SHP77 treated with DMSO at 0.1 percent for 48 hours (cell line): Measurements from ENCODE around the gene USE1.
A peak's percentile ranks its signal among the peaks of the same experiment; 100 is the strongest.

ENCODE experiments used
- DNase-seq: peaks from one replicate; lab custom pipeline; 2025; lab: John Stamatoyannopoulos, UW

USE1 gene

DNA sequence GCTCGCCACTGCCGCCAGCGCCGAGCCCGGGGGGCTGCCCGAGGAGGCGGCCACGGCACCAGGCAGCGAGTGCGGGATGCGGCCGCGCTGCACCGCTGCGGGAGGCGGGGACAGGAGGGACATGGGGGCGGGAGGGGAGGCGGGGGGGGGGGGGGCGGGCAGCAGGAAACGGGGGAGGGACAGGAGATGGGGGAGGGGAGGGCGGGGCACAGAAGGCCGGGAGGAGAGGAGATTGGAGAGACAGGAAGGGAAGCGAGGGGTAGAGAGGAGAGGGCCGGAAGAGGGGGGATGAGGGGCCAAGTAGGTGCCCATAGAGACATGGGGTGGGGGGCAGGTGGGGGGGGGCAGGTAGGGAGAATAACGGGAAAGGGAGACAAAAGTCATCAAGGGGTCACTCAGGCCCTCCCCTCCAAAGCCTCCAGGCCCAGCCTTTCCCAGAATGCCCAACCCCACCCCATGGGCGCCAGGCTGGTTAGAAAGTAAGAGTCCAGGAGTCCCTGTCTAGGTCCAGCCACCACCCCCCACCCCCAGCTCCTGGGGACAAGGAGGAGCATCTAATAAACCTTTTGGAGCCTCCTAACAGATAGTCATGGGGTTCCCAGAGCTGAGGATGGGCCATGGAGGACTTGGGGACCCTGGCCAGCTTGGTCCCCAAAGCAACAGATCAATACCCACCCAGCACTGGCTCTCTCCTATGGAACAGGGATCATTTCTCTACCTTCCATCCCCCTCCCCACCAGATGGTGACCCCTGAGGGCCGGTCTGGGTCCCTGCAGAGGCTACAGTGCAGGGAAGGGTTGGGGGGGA is 21.0 kb downstream of the USE1 start:
- peak; percentile 28 for DNase-seq

DNA sequence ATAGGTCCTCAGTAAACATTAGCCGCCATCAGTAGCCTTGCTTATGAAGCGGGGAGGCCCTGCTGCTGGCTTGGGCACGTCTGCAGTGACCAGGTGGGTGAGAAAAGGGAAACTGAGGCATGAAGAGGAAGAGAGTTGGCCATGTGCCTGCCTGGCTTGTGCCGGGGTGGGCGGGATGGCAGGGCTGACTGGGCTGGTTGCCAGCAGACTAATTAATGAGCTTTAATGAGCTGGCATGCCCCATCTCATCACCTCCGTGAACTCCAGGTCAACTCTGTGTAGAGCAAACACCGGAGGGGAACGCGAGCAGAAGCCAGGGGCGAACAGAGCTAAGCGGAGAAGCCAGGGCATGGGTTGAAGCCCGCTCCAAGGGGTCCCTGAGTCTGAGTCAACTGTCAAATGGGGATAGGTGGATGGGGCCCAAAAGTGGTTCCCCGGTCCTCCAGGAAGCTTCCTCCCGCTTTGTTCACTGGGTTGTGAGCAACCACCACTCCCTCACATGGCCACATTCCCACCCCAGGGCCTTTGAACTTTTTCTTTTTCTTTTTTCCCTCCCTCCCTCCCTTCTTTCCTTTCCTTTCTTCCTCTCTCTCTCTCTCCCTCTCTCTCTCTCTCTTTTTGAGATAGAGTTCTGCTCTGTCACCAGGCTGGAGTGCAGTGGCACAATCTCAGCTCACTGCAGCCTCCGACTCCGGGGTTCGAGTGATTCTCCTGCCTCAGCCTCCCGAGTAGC is 21.8 kb downstream of the USE1 start:
- DNase-seq: no peak

GRCh38 chr19:17237747-17238706 is 22.9 kb downstream of the USE1 start:
- no peak for DNase-seq

DNA sequence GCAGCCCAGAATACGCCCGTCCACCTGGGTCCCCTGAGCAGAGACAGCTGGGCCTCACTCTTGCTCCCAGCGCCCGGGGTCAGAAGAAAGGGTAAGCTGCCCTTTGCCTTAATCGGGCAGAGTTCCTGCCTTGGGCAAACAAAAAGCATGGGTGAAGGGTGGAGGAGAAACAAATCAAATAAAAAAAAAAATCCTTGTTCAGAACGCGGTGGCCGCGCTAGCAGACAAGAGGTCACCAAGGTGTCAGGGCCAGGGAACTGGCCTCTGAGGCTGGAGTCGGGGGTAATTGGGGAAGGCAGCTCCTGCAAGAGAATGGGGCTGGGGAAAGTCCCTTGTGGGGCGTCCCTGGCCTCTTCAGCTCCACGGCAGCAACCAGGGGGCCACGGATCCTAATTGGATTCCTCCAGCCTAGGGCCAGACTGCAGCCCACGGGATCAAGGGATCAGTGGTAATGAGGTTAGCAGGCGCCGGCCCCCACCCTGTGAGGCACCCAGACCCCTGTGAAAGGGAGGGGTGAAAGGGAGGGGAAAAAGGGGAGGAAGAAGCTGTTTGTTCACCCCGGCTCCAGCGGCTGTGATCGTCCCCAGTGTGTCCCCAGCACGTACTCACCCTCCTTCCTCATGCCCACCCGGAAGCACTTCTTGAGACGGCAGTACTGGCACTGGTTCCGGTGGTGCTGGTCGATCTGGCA is 25.1 kb downstream of the USE1 start:
- DNase-seq: no peak

DNA sequence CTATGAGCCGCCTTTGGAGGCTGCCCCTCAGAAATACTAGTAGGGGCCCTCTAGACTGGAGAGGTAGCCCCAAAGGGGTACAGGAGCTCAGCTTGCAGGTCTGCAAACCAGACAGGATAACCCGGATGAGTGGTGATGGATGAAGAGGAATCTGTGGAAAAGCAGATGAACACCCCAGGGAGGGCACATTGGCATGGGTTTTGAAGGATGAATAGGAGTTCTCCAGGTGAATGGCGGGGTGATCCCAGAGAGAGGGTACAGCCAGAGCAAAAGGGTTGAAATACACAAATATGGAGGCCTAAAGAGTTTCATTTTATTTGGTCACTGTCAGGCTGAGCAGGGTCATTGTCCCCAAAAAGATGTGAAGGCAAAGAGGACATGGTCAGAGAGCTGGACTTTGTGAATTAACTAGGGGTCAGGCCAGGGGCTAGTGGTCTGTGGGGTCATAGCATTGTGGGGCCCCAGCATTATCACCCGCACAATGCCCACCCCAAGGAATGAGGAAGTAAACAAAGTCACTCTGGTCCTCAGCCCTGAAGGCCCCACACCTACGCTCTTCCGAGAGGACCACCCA is 25.8 kb downstream of the USE1 start:
- DNase-seq: no peak

DNA sequence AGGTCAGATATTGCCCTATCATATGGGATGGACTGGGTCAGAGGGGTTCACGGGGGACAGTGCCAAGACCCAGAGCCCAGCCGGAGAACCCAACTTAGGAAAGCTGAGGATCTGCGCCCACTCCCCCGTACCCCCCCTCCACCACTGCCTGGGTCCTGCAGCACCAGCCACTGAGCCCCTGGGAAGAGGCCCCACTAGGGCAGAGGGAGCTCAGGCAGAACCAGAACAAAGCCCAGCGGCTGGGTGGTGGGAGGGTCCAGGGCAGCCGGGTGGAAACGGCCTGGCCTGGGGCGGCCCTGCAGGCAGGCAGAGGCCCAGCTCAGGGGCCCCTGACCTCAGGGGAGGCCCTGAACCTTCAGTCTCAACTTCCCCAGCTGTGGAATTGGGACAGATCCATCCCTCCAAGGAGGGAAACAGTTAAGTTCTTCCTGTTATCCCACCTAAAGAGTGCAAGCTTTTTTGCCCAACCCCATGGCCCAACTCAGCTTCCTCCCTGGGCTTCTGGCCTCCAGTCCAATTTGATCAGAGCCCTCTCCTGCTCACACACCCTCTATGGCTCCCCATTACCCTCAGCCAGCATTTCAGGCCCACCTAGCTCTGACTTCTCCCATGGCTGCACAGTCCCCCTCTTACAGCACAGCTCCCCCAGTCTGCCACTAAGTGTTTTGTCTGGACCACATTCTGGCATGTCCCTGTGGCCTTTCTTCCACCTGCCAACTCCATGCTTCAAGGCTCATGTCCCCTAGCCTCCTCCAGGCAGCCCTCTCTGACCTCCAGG is 27.5 kb downstream of the USE1 start:
- no peak for DNase-seq

GRCh38 chr19:17243211-17243829 is 28.2 kb downstream of the USE1 start:
- DNase-seq: no peak

DNA sequence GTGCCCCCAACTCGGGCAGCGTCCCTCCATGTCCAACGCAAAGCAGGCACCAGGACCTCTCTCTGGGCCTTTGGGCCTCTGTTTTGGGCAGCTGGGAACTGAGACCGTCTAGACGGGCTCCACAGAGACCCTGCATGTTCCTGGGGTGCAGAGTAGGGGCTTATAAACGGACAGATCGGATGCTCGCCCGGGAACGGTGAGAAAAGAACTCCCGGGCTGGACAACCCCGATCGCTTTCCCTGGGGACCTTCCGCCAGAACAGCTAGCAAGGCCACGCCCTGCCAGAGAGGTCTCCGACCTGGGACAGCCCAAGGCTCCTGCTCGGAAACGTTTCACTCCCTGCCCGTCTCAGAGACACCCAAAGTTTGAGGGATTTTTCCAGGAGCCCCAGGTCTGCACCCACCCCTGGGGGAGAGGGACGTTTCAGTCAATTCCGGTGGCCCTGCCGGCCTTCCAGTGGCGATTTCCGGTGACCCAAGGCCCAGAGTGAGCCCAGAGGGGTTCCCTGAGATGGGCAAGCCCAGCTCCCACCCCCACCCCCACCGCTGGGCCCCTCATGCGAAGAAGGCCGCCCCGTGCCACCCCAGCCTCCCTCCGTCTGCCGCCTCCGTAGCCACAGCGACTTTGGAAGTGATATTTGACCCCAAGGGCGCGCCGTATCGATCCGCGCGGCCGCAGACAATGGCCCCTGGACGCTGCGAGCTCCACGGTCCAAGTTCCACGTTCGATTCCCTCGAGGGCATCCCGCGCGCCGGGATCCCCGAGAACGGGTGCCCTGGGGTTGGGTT is 28.9 kb downstream of the USE1 start:
- DNase-seq: no peak

- DNase-seq: no peak
Measured at GRCh38 chr19:17244618-17245534, 29.7 kb downstream of the USE1 start.

DNA sequence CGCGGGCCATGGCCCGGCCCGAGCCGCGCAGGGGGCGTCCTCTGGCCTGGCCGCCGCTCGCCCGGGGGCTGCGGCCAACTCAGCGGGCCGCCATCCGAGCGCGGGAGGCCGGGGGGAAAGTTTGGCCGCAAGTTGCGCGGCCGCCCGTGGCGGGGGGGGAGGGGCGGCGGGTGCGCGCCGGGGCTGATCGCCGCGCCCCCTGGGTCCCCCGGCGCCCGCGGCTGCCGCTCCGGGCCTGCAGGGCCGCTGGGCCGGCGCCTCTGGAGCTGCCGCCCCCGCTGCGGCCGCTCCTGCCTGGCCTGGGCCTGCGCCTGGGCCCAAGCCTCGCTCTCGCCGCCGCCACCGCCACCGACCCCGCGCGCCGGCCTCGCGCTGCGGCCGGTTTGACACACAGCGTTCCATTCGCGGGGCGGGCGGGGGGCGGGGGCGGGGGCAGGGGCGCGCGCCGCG is 30.4 kb downstream of the USE1 start, which contains the start of gene NR2F6:
NR2F6 (minus strand) TSS at position 385 of the 450 bp plus-strand sequence. CDS start 699 bp downstream, outside the sequence.
- no peak for DNase-seq

DNA sequence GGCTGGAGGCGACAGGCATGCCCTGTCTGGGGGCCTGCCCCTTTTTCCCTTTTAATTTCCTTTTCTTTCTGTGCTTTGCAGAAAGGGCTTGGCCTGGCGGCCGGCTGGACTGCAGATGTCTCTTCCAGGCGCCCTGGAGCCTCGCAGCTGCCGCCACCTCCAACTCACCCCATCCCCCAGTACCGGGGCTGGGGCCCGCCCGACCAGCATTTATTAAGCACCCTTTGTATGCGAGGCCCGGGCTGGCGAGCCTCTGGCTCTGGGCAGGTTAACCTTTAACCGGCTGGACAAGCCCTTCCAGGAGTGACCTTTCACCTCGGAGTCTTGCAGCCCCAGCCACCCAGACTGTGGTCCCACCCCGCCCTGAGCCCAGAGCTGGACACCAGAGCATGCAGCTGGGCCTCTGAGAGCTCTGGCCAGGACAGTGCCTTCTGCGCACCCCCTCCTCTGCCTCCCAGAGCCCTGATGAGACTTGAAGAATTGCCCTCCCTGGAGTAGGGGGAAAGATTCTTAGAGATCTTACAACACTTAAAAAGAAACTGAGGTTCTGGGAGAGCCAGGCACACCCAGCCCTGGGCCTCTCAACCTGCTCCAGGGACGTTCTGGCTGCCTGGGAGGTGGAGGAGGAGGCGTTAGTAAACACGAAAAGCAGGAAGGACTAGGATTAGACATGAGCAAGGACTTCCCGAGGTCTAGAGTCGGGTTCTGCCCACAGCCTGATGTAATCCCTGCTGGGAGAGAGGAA is 31.7 kb downstream of the USE1 start:
- peak; percentile 18 for DNase-seq

GRCh38 chr19:17248011-17248776 is 33.0 kb downstream of the USE1 start:
- no peak for DNase-seq

DNA sequence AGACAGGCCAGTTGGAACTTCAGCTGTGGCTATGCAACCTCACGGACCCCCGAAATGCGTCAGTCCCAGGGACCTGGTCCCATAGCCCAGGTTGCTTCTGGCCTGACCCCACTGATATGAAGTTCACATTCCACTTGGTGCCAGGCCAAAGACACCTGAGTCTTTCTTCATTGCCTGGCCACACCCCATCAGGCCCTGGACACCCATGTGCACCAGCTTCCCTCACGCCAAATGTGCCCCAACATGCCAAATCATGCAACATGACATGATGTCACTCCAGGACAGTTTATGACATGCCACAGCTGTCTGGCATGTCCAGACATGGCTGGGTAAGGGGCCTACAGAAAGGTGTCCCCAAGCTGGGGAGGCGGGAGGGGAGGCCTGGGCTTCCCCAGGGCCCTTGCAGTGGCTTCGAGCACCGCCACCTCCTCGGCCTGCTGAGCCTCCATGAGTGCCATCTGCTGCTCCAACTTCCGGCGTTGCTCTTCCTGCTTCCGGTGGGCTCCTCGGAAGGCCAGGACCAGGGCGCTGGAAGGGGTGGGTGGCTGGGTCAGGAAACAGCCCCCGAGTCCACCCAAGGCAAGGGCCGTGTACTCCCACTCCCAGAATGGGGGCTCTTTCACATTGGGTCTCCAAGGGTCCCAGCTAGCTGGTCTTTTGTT is 34.9 kb downstream of the USE1 start:
- no peak for DNase-seq

GRCh38 chr19:17254636-17255035 is 39.5 kb downstream of the USE1 start:
- no peak for DNase-seq

DNA sequence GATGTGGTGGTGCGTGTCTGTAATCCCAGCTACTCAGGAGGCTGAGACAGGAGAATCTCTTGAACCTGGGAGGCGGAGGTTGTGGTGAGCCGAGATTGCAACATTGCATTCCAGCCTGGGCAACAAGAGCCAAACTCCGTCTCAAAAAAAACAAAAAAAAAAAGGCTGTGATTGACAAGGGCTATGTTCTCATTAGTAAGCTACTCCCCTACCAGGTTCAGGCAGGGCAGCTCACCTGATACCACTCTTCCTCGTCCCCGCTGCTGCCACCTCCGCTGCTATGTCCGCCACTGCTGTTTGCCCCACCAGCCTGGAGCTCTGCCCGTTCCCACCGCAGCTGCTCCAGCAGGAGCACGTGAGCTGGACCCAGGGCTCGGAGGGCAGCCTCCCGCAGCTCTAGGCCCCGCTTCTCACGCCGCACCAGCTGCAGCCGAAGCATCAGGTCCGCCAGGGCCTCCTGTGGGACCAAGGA is 40.0 kb downstream of the USE1 start:
- no peak for DNase-seq

GRCh38 chr19:17256130-17256529 is 41.0 kb downstream of the USE1 start:
- no peak for DNase-seq
